Astrocyte of the spinal cord (primary cell): Measurements from ENCODE around the gene CAMTA1.

Experiments
- DNase-seq: peaks from one replicate; pipeline ENCODE4 v3.0.0; 2011; ENCODE audit warnings: low read depth, low spot score
- H3K4me3 ChIP-seq: 2 replicates; pipeline ENCODE4 v1.5.1; 2011; ENCODE audit warnings: low read depth, mild to moderate bottlenecking, low read length, moderate library complexity
- CTCF ChIP-seq: IDR thresholded peaks from 2 replicates; pipeline ENCODE4 v1.5.1; 2012; ENCODE audit warnings: low read depth, mild to moderate bottlenecking, low read length, inconsistent platforms
- in situ Hi-C: cut with HindIII; loops from 2 replicates; pipeline ENCODE4 v1.10.0; 2017; ENCODE audit warnings: low sequenced_read_pairs

The CAMTA1 gene

GRCh38 chr1:6897138-6897537, 111.9 kb downstream of the CAMTA1 start:
- TF ChIP-seq CTCF: no peak
- in situ Hi-C loops: no loop called here
- no peak overlapping the region for H3K4me3 ChIP-seq
- DNase-seq: no peak

- no peak for TF ChIP-seq CTCF
- no peak for DNase-seq
- H3K4me3 ChIP-seq: no peak overlapping the region
- in situ Hi-C loops: no loop called here
Observed at GRCh38 chr1:6898974-6899539, 113.8 kb downstream of the CAMTA1 start.

GRCh38 chr1:6899621-6900020, 114.4 kb downstream of the CAMTA1 start:
- in situ Hi-C loops: no loop called here
- no peak for TF ChIP-seq CTCF
- no peak for DNase-seq
- H3K4me3 ChIP-seq: no peak overlapping the region

- no peak for TF ChIP-seq CTCF
- in situ Hi-C loops: no loop called here
- DNase-seq: no peak
Observed at GRCh38 chr1:6902153-6902552, 116.9 kb downstream of the CAMTA1 start.

GRCh38 chr1:6904476-6905170, 119.4 kb downstream of the CAMTA1 start:
- DNase-seq: no peak
- in situ Hi-C loops: no loop called here
- H3K4me3 ChIP-seq: no peak overlapping the region
- no peak for TF ChIP-seq CTCF

More at GRCh38 chr1:6902153-6902552, 116.9 kb downstream of the CAMTA1 start:
- H3K4me3 ChIP-seq: no peak overlapping the region

GRCh38 chr1:6905331-6905730, 120.1 kb downstream of the CAMTA1 start:
- no peak overlapping the region for H3K4me3 ChIP-seq
- no peak for DNase-seq
- no peak for TF ChIP-seq CTCF
- in situ Hi-C loops: no loop called here
